ACC112 (cell line): ENCODE measurements around the gene GOLGA6L2.
"Not testable (repeated sequence)": the region's sequence is repeated elsewhere in the genome, so short reads cannot be mapped to it uniquely, and the experiment has no call there.

Source experiments
- H2AFZ ChIP-seq: fragments of 200-600 bp; sonication (generic); one replicate; pipeline ENCODE4 v1.6.0; 2017; ENCODE audit warnings: antibody characterized with exemption, low read length; ENCODE audit not compliant: unreplicated experiment
- H3K27ac ChIP-seq: fragments of 200-600 bp; sonication (generic); 2 replicates; pipeline ENCODE4 v1.5.1; 2014; ENCODE audit warnings: low read depth, mild to moderate bottlenecking, antibody characterized with exemption, low read length, moderate library complexity
- H3K27me3 ChIP-seq: fragments of 200-600 bp; sonication (generic); 2 replicates; pipeline ENCODE4 v1.6.1; 2014; ENCODE audit warnings: mild to moderate bottlenecking, antibody characterized with exemption, low read length, moderate library complexity, mixed read lengths; ENCODE audit not compliant: insufficient read depth
- H3K36me3 ChIP-seq: fragments of 200-600 bp; sonication (generic); 2 replicates; pipeline ENCODE4 v1.6.1; 2016; ENCODE audit warnings: mild to moderate bottlenecking, antibody characterized with exemption, low read length, moderate library complexity, mixed read lengths; ENCODE audit not compliant: insufficient read depth
- H3K4me1 ChIP-seq: fragments of 200-600 bp; sonication (generic); one replicate; pipeline ENCODE4 v1.6.1; 2016; ENCODE audit warnings: low read length, mixed read lengths; ENCODE audit not compliant: insufficient read depth, unreplicated experiment, control insufficient read depth
- H3K4me3 ChIP-seq: fragments of 200-600 bp; sonication (generic); 2 replicates; pipeline ENCODE4 v1.5.1; 2014; ENCODE audit warnings: mild to moderate bottlenecking, low read depth, low read length
- H3K79me2 ChIP-seq: fragments of 200-600 bp; sonication (generic); one replicate; pipeline ENCODE4 v1.6.0; 2016; ENCODE audit warnings: low read length; ENCODE audit not compliant: control insufficient read depth, unreplicated experiment, insufficient read depth

Gene GOLGA6L2

GRCh38 chr15:23424111-23424904 lies 22.7 kb downstream of the GOLGA6L2 start:
- Histone ChIP-seq H3K79me2 (no peaks in the 10 kb centered on the region), H3K4me3 (no peak overlapping the region)

GRCh38 chr15:23422946-23423708 lies 23.9 kb downstream of the GOLGA6L2 start:
- Histone ChIP-seq H3K36me3 (no peaks in the 10 kb centered on the region), H3K79me2 (no peaks in the 10 kb centered on the region), H3K27ac (no peak overlapping the region), H3K4me1 (peaks cover 10% of the 10 kb centered on the region), H3K27me3 (no peaks in the 10 kb centered on the region), H3K4me3 (no peak overlapping the region), H2AFZ (no peak overlapping the region)

More at GRCh38 chr15:23424111-23424904, 22.7 kb downstream of the GOLGA6L2 start:
- Histone ChIP-seq H3K27ac (no peak overlapping the region), H3K4me1 (peaks cover 10% of the 10 kb centered on the region), H3K36me3 (no peaks in the 10 kb centered on the region), H3K27me3 (no peaks in the 10 kb centered on the region), H2AFZ (no peak overlapping the region)

- H3K36me3 ChIP-seq: no peaks in the 10 kb centered on the region
- peaks cover 10% of the 10 kb centered on the region for H3K4me1 ChIP-seq
- no peaks in the 10 kb centered on the region for H3K79me2 ChIP-seq
- H3K4me3 ChIP-seq: no peak overlapping the region
- H2AFZ ChIP-seq: no peak overlapping the region
- no peak overlapping the region for H3K27ac ChIP-seq
- H3K27me3 ChIP-seq: no peaks in the 10 kb centered on the region
Observed at GRCh38 chr15:23422099-23422945, 24.7 kb downstream of the GOLGA6L2 start.

- no peak overlapping the region for H3K4me3 ChIP-seq
- H3K27me3 ChIP-seq: no peaks in the 10 kb centered on the region
- no peak overlapping the region for H2AFZ ChIP-seq
- no peak overlapping the region for H3K27ac ChIP-seq
- no peaks in the 10 kb centered on the region for H3K79me2 ChIP-seq
- H3K4me1 ChIP-seq: peaks cover 10% of the 10 kb centered on the region
- no peaks in the 10 kb centered on the region for H3K36me3 ChIP-seq
Observed at GRCh38 chr15:23420806-23421575, 26.1 kb downstream of the GOLGA6L2 start.

- no peaks in the 10 kb centered on the region for H3K79me2 ChIP-seq
- no peak overlapping the region for H3K4me3 ChIP-seq
- H2AFZ ChIP-seq: no peak overlapping the region
- H3K4me1 ChIP-seq: no peaks in the 10 kb centered on the region
- no peaks in the 10 kb centered on the region for H3K36me3 ChIP-seq
- no peak overlapping the region for H3K27ac ChIP-seq
- no peaks in the 10 kb centered on the region for H3K27me3 ChIP-seq
Observed at GRCh38 chr15:23416349-23417276, 30.4 kb downstream of the GOLGA6L2 start.

- H2AFZ ChIP-seq, H3K27ac ChIP-seq, H3K4me3 ChIP-seq, H3K4me1 ChIP-seq, H3K27me3 ChIP-seq, H3K36me3 ChIP-seq, H3K79me2 ChIP-seq: not testable (repeated sequence)
Observed at GRCh38 chr15:23415866-23416265, 31.2 kb downstream of the GOLGA6L2 start.

GRCh38 chr15:23415321-23415865 lies 31.6 kb downstream of the GOLGA6L2 start:
- no peaks in the 10 kb centered on the region for H3K4me1 ChIP-seq
- no peaks in the 10 kb centered on the region for H3K36me3 ChIP-seq
- no peak overlapping the region for H3K27ac ChIP-seq
- H3K79me2 ChIP-seq: no peaks in the 10 kb centered on the region
- H3K4me3 ChIP-seq: no peak overlapping the region
- H3K27me3 ChIP-seq: no peaks in the 10 kb centered on the region
- H2AFZ ChIP-seq: no peak overlapping the region

GRCh38 chr15:23412881-23413600 lies 34.0 kb downstream of the GOLGA6L2 start:
- H3K79me2 ChIP-seq, H2AFZ ChIP-seq, H3K4me1 ChIP-seq, H3K36me3 ChIP-seq, H3K4me3 ChIP-seq, H3K27ac ChIP-seq, H3K27me3 ChIP-seq: not testable (repeated sequence)

- Histone ChIP-seq H3K27me3 (no peaks in the 10 kb centered on the region), H3K27ac (no peak overlapping the region), H3K4me3 (no peak overlapping the region), H2AFZ (no peak overlapping the region), H3K79me2 (no peaks in the 10 kb centered on the region), H3K36me3 (no peaks in the 10 kb centered on the region), H3K4me1 (no peaks in the 10 kb centered on the region)
Observed at GRCh38 chr15:23411841-23412240, 35.2 kb downstream of the GOLGA6L2 start.
